Large intestine (tissue), 3 donors: ENCODE measurements around the gene RYR2. TPM values are rescaled to one million over a fixed set of nuclear protein-coding genes. Genes with fewer than 3 reads are reported as not detected.

Experiments used
- DNase-seq, 2 donors: peaks; one replicate each; pipeline versions ENCODE4 v3.0.0 to v3.0.0-alpha.2; 2013
- H3K27ac ChIP-seq: one replicate; pipeline ENCODE4 v1.5.1; 2013; ENCODE audit warnings: low read length
- H3K27me3 ChIP-seq: 2 replicates; pipeline ENCODE4 v1.6.1; 2013; ENCODE audit warnings: low read length; ENCODE audit not compliant: control insufficient read depth, insufficient read depth
- H3K36me3 ChIP-seq: 2 replicates; pipeline ENCODE4 v1.6.1; 2013; ENCODE audit warnings: low read length; ENCODE audit not compliant: control insufficient read depth, insufficient read depth
- H3K4me1 ChIP-seq: one replicate; pipeline ENCODE4 v1.6.1; 2013; ENCODE audit warnings: low read length; ENCODE audit not compliant: control insufficient read depth, insufficient read depth
- H3K4me3 ChIP-seq: one replicate; pipeline ENCODE4 v1.5.1; 2013; ENCODE audit warnings: low read length
- H3K9me3 ChIP-seq: one replicate; pipeline ENCODE4 v1.6.1; 2013; ENCODE audit warnings: mild to moderate bottlenecking, low read depth, low read length, moderate library complexity; ENCODE audit not compliant: control insufficient read depth
- WGBS: methylation state at CpG from one replicate; pipeline ENCODE4 v1.1.5; 2013; ENCODE audit warnings: low lambda C conversion rate; ENCODE audit not compliant: insufficient coverage; 5-methylcytosine and 5-hydroxymethylcytosine counted together
- polyA plus RNA-seq: library from polyadenylated mRNA; unstranded; fragments of 120-200 nt; gene quantifications from one replicate; pipeline ENCODE4 v1.2.1, GENCODE V29; 2013

The RYR2 gene
- polyA plus RNA-seq, 1 donor = 4.3 TPM

GRCh38 chr1:237864338-237865244, 822.6 kb downstream of the RYR2 start:
- Histone ChIP-seq H3K9me3 (no peaks in the 10 kb centered on the region), H3K27me3 (no peaks in the 10 kb centered on the region), H3K4me3 (no peak overlapping the region), H3K36me3 (no peaks in the 10 kb centered on the region), H3K4me1 (no peaks in the 10 kb centered on the region), H3K27ac (no peak overlapping the region)
- DNase-seq = peak; percentile 72 to 86
- 100% methylated on average over 1 of the region's 25 CpGs for WGBS

GRCh38 chr1:237867380-237867888, 825.5 kb downstream of the RYR2 start:
- H3K4me3 ChIP-seq = no peak overlapping the region
- H3K27ac ChIP-seq = no peak overlapping the region
- WGBS = 100% methylated on average over 1 of the region's 1 CpG
- no peaks in the 10 kb centered on the region for H3K27me3 ChIP-seq
- H3K36me3 ChIP-seq = no peaks in the 10 kb centered on the region
- DNase-seq = no peak
- no peaks in the 10 kb centered on the region for H3K4me1 ChIP-seq
- no peaks in the 10 kb centered on the region for H3K9me3 ChIP-seq

GRCh38 chr1:237868817-237869600, 827.0 kb downstream of the RYR2 start:
- 71% methylated on average over 1 of the region's 4 CpGs for WGBS
- no peaks in the 10 kb centered on the region for H3K4me1 ChIP-seq
- H3K4me3 ChIP-seq = no peak overlapping the region

GRCh38 chr1:237873487-237874211, 831.7 kb downstream of the RYR2 start:
- H3K4me3 ChIP-seq = no peak overlapping the region
- WGBS = no CpG with 5 or more reads among the region's 4 CpGs
- DNase-seq = no peak
- H3K27me3 ChIP-seq = no peaks in the 10 kb centered on the region
- H3K9me3 ChIP-seq = no peaks in the 10 kb centered on the region
- no peaks in the 10 kb centered on the region for H3K4me1 ChIP-seq
- no peaks in the 10 kb centered on the region for H3K36me3 ChIP-seq
- no peak overlapping the region for H3K27ac ChIP-seq

More at GRCh38 chr1:237868817-237869600, 827.0 kb downstream of the RYR2 start:
- H3K27me3 ChIP-seq = no peaks in the 10 kb centered on the region
- DNase-seq = peak; percentile 36 to 70
- H3K36me3 ChIP-seq = no peaks in the 10 kb centered on the region
- no peaks in the 10 kb centered on the region for H3K9me3 ChIP-seq
- no peak overlapping the region for H3K27ac ChIP-seq

GRCh38 chr1:237875291-237875690, 833.3 kb downstream of the RYR2 start:
- no peaks in the 10 kb centered on the region for H3K27me3 ChIP-seq
- H3K36me3 ChIP-seq = no peaks in the 10 kb centered on the region
- DNase-seq = no peak
- H3K27ac ChIP-seq = no peak overlapping the region
- no peak overlapping the region for H3K4me3 ChIP-seq
- H3K4me1 ChIP-seq = no peaks in the 10 kb centered on the region
- no peaks in the 10 kb centered on the region for H3K9me3 ChIP-seq
- no CpG with 5 or more reads among the region's 8 CpGs for WGBS

- Histone ChIP-seq H3K36me3 (no peaks in the 10 kb centered on the region), H3K4me3 (no peak overlapping the region), H3K27ac (no peak overlapping the region), H3K27me3 (no peaks in the 10 kb centered on the region), H3K9me3 (no peaks in the 10 kb centered on the region), H3K4me1 (no peaks in the 10 kb centered on the region)
- WGBS = 79% methylated on average over 4 of the region's 4 CpGs
- DNase-seq = no peak
Observed at GRCh38 chr1:237877631-237878030, 835.6 kb downstream of the RYR2 start.

- Histone ChIP-seq H3K4me3 (no peak overlapping the region), H3K9me3 (no peaks in the 10 kb centered on the region), H3K27ac (no peak overlapping the region), H3K4me1 (no peaks in the 10 kb centered on the region), H3K27me3 (no peaks in the 10 kb centered on the region), H3K36me3 (no peaks in the 10 kb centered on the region)
- no peak for DNase-seq
- WGBS = no CpG with 5 or more reads among the region's 1 CpG
Observed at GRCh38 chr1:237878406-237878805, 836.4 kb downstream of the RYR2 start.

- Histone ChIP-seq H3K36me3 (no peaks in the 10 kb centered on the region), H3K27ac (no peak overlapping the region), H3K4me1 (no peaks in the 10 kb centered on the region), H3K9me3 (no peaks in the 10 kb centered on the region), H3K4me3 (no peak overlapping the region), H3K27me3 (no peaks in the 10 kb centered on the region)
- no peak for DNase-seq
Observed at GRCh38 chr1:237879195-237879594, 837.2 kb downstream of the RYR2 start.
